Endometrium (tissue), 2 donors: Measurements from ENCODE around the gene CIC.

Experiments
- FAIRE-seq: peaks from 2 replicates; lab custom pipeline; 2012; peaks lifted over from hg19 to GRCh38; lab: Jason Lieb, UNC
- donor health status: control.
- donor health status: control.

Gene CIC

GRCh38 chr19:42268704-42269477 is at the start of gene CIC:
Gene CIC (plus strand): TSS chr19:42269252. CDS start chr19:42271784, 2,532 bp downstream.
- peak; percentile 100 for FAIRE-seq

- peak; percentile 88 for FAIRE-seq
Measured at GRCh38 chr19:42219812-42220750, 49.0 kb upstream of the CIC start, which contains the start of gene ZNF526. Gene ZNF526 (plus strand): TSS chr19:42220312. CDS start chr19:42224404, 4,092 bp downstream.

- no peak for FAIRE-seq
Measured at GRCh38 chr19:42220751-42221097, 48.3 kb upstream of the CIC start.

GRCh38 chr19:42224940-42225717 is 43.9 kb upstream of the CIC start:
- FAIRE-seq: no peak

GRCh38 chr19:42225718-42226292 is 43.2 kb upstream of the CIC start:
- FAIRE-seq: no peak

- no peak for FAIRE-seq
Measured at GRCh38 chr19:42226886-42227285, 42.2 kb upstream of the CIC start.

- FAIRE-seq: no peak
Measured at GRCh38 chr19:42228641-42229040, 40.4 kb upstream of the CIC start.

- FAIRE-seq: no peak
Measured at GRCh38 chr19:42229301-42229854, 39.7 kb upstream of the CIC start.

GRCh38 chr19:42229855-42230351 is 39.1 kb upstream of the CIC start:
- no peak for FAIRE-seq

GRCh38 chr19:42230571-42230970 is 38.5 kb upstream of the CIC start:
- FAIRE-seq: no peak

- no peak for FAIRE-seq
Measured at GRCh38 chr19:42232435-42232834, 36.6 kb upstream of the CIC start.

GRCh38 chr19:42233106-42233505 is 35.9 kb upstream of the CIC start:
- no peak for FAIRE-seq

GRCh38 chr19:42233678-42234292 is 35.3 kb upstream of the CIC start:
- no peak for FAIRE-seq

GRCh38 chr19:42234364-42234763 is 34.7 kb upstream of the CIC start:
- no peak for FAIRE-seq

- no peak for FAIRE-seq
Measured at GRCh38 chr19:42235181-42235580, 33.9 kb upstream of the CIC start.

GRCh38 chr19:42239544-42240220 is 29.4 kb upstream of the CIC start:
- FAIRE-seq: no peak

GRCh38 chr19:42241279-42241678 is 27.8 kb upstream of the CIC start:
- no peak for FAIRE-seq

- no peak for FAIRE-seq
Measured at GRCh38 chr19:42242069-42242511, 27.0 kb upstream of the CIC start.

GRCh38 chr19:42242512-42243409 is 26.3 kb upstream of the CIC start, which contains the start of gene GSK3A:
Gene GSK3A (minus strand): TSS chr19:42242602. CDS start chr19:42242465, 137 bp downstream.
- peak; percentile 96 for FAIRE-seq
